Measurements from ENCODE around the gene FSTL4. TPM values are rescaled to one million over a fixed set of nuclear protein-coding genes. Genes with fewer than 3 reads are reported as not detected.
A peak's percentile ranks its signal among the peaks of the same experiment; 100 is the strongest.

The FSTL4 gene
- total and polyA plus RNA-seq, 2 experiments from 2014 or later = 1.4 to 2.8 TPM

DNA sequence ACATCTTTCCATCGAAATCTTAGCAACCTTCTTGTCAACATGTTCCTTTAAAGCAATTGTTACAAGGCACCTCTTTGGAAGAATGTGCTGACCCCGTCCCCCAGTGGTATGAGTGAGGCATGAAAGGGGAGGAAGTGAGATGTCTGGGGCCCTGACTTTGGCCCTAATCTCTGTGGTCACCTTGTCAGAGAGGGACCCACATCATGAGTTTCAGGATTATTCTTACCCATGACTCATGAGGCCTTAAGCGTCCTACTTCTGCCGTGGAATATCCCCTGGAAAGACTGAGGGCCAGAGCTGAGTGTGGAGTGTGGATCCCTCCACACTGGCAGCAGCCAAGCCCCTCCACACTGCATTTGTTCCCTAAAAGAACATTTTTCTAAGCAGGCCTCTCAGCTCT, 81.2 kb downstream of the FSTL4 start (continued):
- TF ChIP-seq, protein P1, sequence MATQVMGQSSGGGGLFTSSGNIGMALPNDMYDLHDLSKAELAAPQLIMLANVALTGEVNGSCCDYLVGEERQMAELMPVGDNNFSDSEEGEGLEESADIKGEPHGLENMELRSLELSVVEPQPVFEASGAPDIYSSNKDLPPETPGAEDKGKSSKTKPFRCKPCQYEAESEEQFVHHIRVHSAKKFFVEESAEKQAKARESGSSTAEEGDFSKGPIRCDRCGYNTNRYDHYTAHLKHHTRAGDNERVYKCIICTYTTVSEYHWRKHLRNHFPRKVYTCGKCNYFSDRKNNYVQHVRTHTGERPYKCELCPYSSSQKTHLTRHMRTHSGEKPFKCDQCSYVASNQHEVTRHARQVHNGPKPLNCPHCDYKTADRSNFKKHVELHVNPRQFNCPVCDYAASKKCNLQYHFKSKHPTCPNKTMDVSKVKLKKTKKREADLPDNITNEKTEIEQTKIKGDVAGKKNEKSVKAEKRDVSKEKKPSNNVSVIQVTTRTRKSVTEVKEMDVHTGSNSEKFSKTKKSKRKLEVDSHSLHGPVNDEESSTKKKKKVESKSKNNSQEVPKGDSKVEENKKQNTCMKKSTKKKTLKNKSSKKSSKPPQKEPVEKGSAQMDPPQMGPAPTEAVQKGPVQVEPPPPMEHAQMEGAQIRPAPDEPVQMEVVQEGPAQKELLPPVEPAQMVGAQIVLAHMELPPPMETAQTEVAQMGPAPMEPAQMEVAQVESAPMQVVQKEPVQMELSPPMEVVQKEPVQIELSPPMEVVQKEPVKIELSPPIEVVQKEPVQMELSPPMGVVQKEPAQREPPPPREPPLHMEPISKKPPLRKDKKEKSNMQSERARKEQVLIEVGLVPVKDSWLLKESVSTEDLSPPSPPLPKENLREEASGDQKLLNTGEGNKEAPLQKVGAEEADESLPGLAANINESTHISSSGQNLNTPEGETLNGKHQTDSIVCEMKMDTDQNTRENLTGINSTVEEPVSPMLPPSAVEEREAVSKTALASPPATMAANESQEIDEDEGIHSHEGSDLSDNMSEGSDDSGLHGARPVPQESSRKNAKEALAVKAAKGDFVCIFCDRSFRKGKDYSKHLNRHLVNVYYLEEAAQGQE (IDR thresholded peaks at IDR 0.05; ENCODE audit: unreplicated experiment) = no peak

DNA sequence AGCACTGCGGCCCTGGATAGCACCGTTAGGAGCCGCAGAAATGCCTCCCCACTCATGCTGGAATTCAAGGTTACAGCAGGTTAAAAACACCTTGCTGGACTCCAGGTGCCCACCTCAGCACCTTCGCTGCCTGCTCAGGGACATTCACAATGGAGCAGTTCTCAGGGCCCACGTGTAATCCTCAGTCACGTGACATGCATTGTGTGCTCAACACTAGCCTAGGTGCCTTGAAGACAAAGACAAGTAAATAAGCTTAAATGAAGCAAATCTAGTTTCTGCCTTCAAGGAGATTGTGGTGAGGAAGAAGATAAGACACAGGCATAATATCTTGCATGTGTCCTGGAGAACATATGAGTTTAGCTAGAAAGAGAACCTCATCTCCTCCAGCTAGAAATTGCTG, 82.1 kb downstream of the FSTL4 start:
- peaks cover 6% of the 10 kb centered on the region; the same call in 1 of the 2 replicates for H3K9me2 ChIP-seq (ENCODE audit: insufficient read depth)
- H3K4me2 ChIP-seq = no peak overlapping the region
- H3K4me3 ChIP-seq = no peak overlapping the region
- no peaks in the 10 kb centered on the region for H3K27me3 ChIP-seq (ENCODE audit: insufficient read depth)
- no peak overlapping the region for H3K4me3 Mint-ChIP-seq
- H3K9me3 Mint-ChIP-seq = no peaks in the 10 kb centered on the region
- no peak overlapping the region for H3K27ac Mint-ChIP-seq
- H3K27ac ChIP-seq (ENCODE audit: low read depth) = no peak overlapping the region
- H3K36me3 Mint-ChIP-seq (ENCODE audit: low read depth) = no peaks in the 10 kb centered on the region
- ATAC-seq = no peak
- H2AFZ ChIP-seq = peak overlapping the region; percentile 80; the same call in 1 of the 2 replicates
- H3K4me1 Mint-ChIP-seq = peaks cover 4% of the 10 kb centered on the region; the same call in 2 of the 3 replicates
- no peaks in the 10 kb centered on the region for H3K36me3 ChIP-seq (ENCODE audit: insufficient read depth)
- H3F3A ChIP-seq (replicated peaks; ENCODE audit: low read depth) = no peaks in the 10 kb centered on the region
- DNase-seq (ENCODE audit: low spot score) = no peak
- H3K79me2 ChIP-seq (replicated peaks; ENCODE audit: insufficient read depth) = no peaks in the 10 kb centered on the region
- H3K4me1 ChIP-seq (ENCODE audit: insufficient read depth) = 0 out of 2 replicates have a peak, but pooled peaks cover under 1% of the 10 kb centered on the region
- no peaks in the 10 kb centered on the region for H4K20me1 ChIP-seq (replicated peaks; ENCODE audit: insufficient read depth)
- peaks cover 4% of the 10 kb centered on the region for H3K27me3 Mint-ChIP-seq (ENCODE audit: insufficient read depth, low read depth, poor library complexity)
- TF ChIP-seq CREB1 (CRISPR knock-in tag; IDR thresholded peaks at IDR 0.05; ENCODE audit: low read depth) = no peak
- TF ChIP-seq JUNB (IDR thresholded peaks at IDR 0.05; ENCODE audit: unreplicated experiment) = no peak
- TF ChIP-seq ZNF114 (CRISPR knock-in tag; IDR thresholded peaks at IDR 0.05) = no peak

DNA sequence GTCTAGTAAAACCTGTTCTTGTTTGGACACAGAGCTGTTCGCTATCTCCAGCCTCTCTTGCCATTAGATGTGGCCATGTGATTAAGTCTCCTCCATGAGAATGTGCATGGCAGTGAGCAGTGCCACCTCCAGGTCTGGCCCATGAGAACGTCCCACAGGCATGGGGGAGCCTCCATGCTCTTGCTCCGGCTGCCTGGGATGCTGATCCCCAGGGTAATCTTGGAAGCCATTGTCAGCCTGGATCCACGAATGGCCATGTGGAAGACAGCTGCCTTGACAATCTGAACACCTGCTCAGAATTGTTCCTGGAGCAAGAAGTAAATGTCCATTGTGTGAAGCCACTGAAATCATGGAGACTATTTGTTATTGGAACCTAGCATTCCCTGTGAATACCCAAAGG, 83.5 kb downstream of the FSTL4 start:
- Mint-ChIP-seq H3K9me3 (no peaks in the 10 kb centered on the region), H3K27ac (no peak overlapping the region), H3K4me1 (peaks cover 18% of the 10 kb centered on the region), H3K36me3 (ENCODE audit: low read depth) (no peaks in the 10 kb centered on the region), H3K4me3 (no peak overlapping the region), H3K27me3 (ENCODE audit: insufficient read depth, low read depth, poor library complexity) (peaks cover 3% of the 10 kb centered on the region)
- Histone ChIP-seq H3K27ac (ENCODE audit: low read depth) (no peak overlapping the region), H3K79me2 (replicated peaks; ENCODE audit: insufficient read depth) (no peaks in the 10 kb centered on the region), H3K36me3 (ENCODE audit: insufficient read depth) (no peaks in the 10 kb centered on the region), H3F3A (replicated peaks; ENCODE audit: low read depth) (no peaks in the 10 kb centered on the region), H3K9me2 (ENCODE audit: insufficient read depth) (peaks cover 6% of the 10 kb centered on the region; the same call in 1 of the 2 replicates), H2AFZ (no peak overlapping the region), H3K4me2 (no peak overlapping the region), H3K4me3 (no peak overlapping the region), H4K20me1 (replicated peaks; ENCODE audit: insufficient read depth) (no peaks in the 10 kb centered on the region), H3K27me3 (ENCODE audit: insufficient read depth) (no peaks in the 10 kb centered on the region), H3K4me1 (ENCODE audit: insufficient read depth) (peaks cover 8% of the 10 kb centered on the region)
- ATAC-seq (no peak), DNase-seq (ENCODE audit: low spot score) (no peak)
- TF ChIP-seq, protein P2, sequence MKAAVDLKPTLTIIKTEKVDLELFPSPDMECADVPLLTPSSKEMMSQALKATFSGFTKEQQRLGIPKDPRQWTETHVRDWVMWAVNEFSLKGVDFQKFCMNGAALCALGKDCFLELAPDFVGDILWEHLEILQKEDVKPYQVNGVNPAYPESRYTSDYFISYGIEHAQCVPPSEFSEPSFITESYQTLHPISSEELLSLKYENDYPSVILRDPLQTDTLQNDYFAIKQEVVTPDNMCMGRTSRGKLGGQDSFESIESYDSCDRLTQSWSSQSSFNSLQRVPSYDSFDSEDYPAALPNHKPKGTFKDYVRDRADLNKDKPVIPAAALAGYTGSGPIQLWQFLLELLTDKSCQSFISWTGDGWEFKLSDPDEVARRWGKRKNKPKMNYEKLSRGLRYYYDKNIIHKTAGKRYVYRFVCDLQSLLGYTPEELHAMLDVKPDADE (IDR thresholded peaks at IDR 0.05) = no peak
- TF ChIP-seq STAT1 (IDR thresholded peaks at IDR 0.05; ENCODE audit: unreplicated experiment) (no peak), CREB1 (CRISPR knock-in tag; IDR thresholded peaks at IDR 0.05; ENCODE audit: low read depth) (no peak), JUNB (IDR thresholded peaks at IDR 0.05; ENCODE audit: unreplicated experiment) (no peak), ZNF331 (CRISPR knock-in tag; IDR thresholded peaks at IDR 0.05; ENCODE audit: low read depth) (no peak)
- TF ChIP-seq, protein P3, sequence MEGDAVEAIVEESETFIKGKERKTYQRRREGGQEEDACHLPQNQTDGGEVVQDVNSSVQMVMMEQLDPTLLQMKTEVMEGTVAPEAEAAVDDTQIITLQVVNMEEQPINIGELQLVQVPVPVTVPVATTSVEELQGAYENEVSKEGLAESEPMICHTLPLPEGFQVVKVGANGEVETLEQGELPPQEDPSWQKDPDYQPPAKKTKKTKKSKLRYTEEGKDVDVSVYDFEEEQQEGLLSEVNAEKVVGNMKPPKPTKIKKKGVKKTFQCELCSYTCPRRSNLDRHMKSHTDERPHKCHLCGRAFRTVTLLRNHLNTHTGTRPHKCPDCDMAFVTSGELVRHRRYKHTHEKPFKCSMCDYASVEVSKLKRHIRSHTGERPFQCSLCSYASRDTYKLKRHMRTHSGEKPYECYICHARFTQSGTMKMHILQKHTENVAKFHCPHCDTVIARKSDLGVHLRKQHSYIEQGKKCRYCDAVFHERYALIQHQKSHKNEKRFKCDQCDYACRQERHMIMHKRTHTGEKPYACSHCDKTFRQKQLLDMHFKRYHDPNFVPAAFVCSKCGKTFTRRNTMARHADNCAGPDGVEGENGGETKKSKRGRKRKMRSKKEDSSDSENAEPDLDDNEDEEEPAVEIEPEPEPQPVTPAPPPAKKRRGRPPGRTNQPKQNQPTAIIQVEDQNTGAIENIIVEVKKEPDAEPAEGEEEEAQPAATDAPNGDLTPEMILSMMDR (conservative IDR thresholded peaks at IDR 0.05; ENCODE audit: low read depth in 2 of 2) = no peak
